Loucy (cell line): ENCODE results near the gene ELAVL1.

ENCODE experiments used
- EZH2phosphoT487 ChIP-seq: fragments of 200-600 bp; IDR thresholded peaks from 2 replicates; pipeline ENCODE4 v1.6.1; 2018; ENCODE audit warnings: antibody characterized with exemption, mild to moderate bottlenecking, moderate library complexity, borderline replicate concordance
- TF ChIP-seq, protein P1 (sequence below): fragments of 200-600 bp; sonication (generic); conservative IDR thresholded peaks from 2 replicates; pipeline ENCODE4 v1.5.1; 2014; ENCODE audit warnings: mild to moderate bottlenecking, antibody characterized with exemption, low read length

DNA sequence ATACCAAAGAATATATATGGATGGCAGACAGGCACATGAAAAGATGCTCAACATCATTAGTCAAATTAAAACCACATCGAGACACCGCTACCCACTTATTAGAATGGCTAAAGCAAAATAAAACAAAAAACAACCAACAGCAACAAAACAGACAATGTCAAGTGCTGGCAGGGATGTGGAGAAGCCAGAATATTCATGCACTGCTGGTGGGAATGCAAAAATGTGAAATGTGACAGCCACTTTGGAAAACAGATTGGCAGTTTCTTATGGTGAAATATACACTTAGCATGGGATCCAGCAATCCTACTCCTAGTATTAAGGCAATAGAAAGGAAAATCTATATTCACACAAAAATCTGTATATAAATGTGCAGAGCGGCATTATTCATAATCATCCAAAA lies 8.6 kb downstream of the ELAVL1 start:
- TF ChIP-seq, protein P1, sequence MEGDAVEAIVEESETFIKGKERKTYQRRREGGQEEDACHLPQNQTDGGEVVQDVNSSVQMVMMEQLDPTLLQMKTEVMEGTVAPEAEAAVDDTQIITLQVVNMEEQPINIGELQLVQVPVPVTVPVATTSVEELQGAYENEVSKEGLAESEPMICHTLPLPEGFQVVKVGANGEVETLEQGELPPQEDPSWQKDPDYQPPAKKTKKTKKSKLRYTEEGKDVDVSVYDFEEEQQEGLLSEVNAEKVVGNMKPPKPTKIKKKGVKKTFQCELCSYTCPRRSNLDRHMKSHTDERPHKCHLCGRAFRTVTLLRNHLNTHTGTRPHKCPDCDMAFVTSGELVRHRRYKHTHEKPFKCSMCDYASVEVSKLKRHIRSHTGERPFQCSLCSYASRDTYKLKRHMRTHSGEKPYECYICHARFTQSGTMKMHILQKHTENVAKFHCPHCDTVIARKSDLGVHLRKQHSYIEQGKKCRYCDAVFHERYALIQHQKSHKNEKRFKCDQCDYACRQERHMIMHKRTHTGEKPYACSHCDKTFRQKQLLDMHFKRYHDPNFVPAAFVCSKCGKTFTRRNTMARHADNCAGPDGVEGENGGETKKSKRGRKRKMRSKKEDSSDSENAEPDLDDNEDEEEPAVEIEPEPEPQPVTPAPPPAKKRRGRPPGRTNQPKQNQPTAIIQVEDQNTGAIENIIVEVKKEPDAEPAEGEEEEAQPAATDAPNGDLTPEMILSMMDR = no peak
- no peak for TF ChIP-seq EZH2phosphoT487
